Left renal pelvis (tissue), 4 donors: ENCODE measurements around the gene TAS2R5. TPM values are rescaled to one million over a fixed set of nuclear protein-coding genes. Genes with fewer than 3 reads are reported as not detected.
"Not testable (repeated sequence)": the region's sequence is repeated elsewhere in the genome, so short reads cannot be mapped to it uniquely, and the experiment has no call there.

Experiments
- DNase-seq, 4 donors: peaks; one replicate each; pipeline ENCODE4 v3.0.0-alpha.2; 2013; ENCODE audit warnings: low read depth in 4 of 4, low spot score in 3 of 4
- polyA plus RNA-seq, 4 donors: library from polyadenylated mRNA; unstranded; fragments of 120-200 nt; gene quantifications; one replicate each; pipeline ENCODE4 v1.2.1, GENCODE V29; 2013; ENCODE audit not compliant: insufficient read length in 4 of 4

The TAS2R5 gene
- polyA plus RNA-seq: 1 to 10 TPM; 1.7 to 9.3 (median 3.5) TPM

- no peak for DNase-seq
Measured at GRCh38 chr7:141789917-141790316, at the start of gene TAS2R5. Gene TAS2R5, plus strand, starts transcription at chr7:141790217. Its CDS starts 145 bp downstream, at chr7:141790362.

GRCh38 chr7:141742229-141742628, 47.8 kb upstream of the TAS2R5 start:
- DNase-seq: no peak

GRCh38 chr7:141744131-141744530, 45.9 kb upstream of the TAS2R5 start:
- DNase-seq: no peak

- no peak for DNase-seq
Measured at GRCh38 chr7:141748396-141748795, 41.6 kb upstream of the TAS2R5 start.

GRCh38 chr7:141751904-141752303, 38.1 kb upstream of the TAS2R5 start:
- not testable (repeated sequence) for DNase-seq

GRCh38 chr7:141752634-141753033, 37.4 kb upstream of the TAS2R5 start:
- no peak for DNase-seq

- no peak for DNase-seq
Measured at GRCh38 chr7:141754939-141755338, 35.1 kb upstream of the TAS2R5 start.

GRCh38 chr7:141763797-141764196, 26.2 kb upstream of the TAS2R5 start, which contains the start of gene TAS2R3:
Gene TAS2R3, plus strand, starts transcription at chr7:141764097. Its CDS starts 62 bp downstream, at chr7:141764159.
- DNase-seq: no peak

GRCh38 chr7:141770083-141770583, 19.9 kb upstream of the TAS2R5 start:
- not testable (repeated sequence) for DNase-seq

- no peak for DNase-seq
Measured at GRCh38 chr7:141776374-141776773, 13.6 kb upstream of the TAS2R5 start, which contains the start of gene TAS2R4. Gene TAS2R4, plus strand, starts transcription at chr7:141776674. Its CDS starts 1,815 bp downstream, at chr7:141778489.

GRCh38 chr7:141785706-141786552, 4.1 kb upstream of the TAS2R5 start:
- peak in 3 of 4 donors; percentile 14 to 16 (median 14) for DNase-seq

- no peak for DNase-seq
Measured at GRCh38 chr7:141788296-141788695, 1.7 kb upstream of the TAS2R5 start.

GRCh38 chr7:141792526-141792925, 2.5 kb downstream of the TAS2R5 start:
- DNase-seq: no peak

- no peak for DNase-seq
Measured at GRCh38 chr7:141820067-141820466, 30.1 kb downstream of the TAS2R5 start.

- not testable (repeated sequence) for DNase-seq
Measured at GRCh38 chr7:141822432-141822831, 32.4 kb downstream of the TAS2R5 start.

GRCh38 chr7:141837683-141838082, 47.7 kb downstream of the TAS2R5 start:
- no peak for DNase-seq

GRCh38 chr7:141838581-141838980, 48.6 kb downstream of the TAS2R5 start:
- DNase-seq: no peak

- DNase-seq: no peak
Measured at GRCh38 chr7:141839256-141839655, 49.2 kb downstream of the TAS2R5 start.

- no peak for DNase-seq
Measured at GRCh38 chr7:141840708-141841107, 50.7 kb downstream of the TAS2R5 start.
